Measurements from ENCODE around the gene SUGCT.

- TF ChIP-seq CTCF (IDR thresholded peaks at IDR 0.05; ENCODE audit: insufficient read depth, low read length): no peak
- no peak for TF ChIP-seq POLR2AphosphoS5 (IDR thresholded peaks at IDR 0.05; ENCODE audit: low read depth)
- no peak for TF ChIP-seq REST (IDR thresholded peaks at IDR 0.05; ENCODE audit: insufficient replicate concordance, low read depth)
- no peak for TF ChIP-seq SPI1 (IDR thresholded peaks at IDR 0.05; ENCODE audit: borderline replicate concordance, low read depth)
Measured at GRCh38 chr7:40516376-40516775, 381.6 kb downstream of the SUGCT start.
